ENCODE data around the gene BCL7B. TPM values are rescaled to one million over a fixed set of nuclear protein-coding genes. Genes with fewer than 3 reads are reported as not detected.

BCL7B gene
- total RNA-seq, 1 experiment from 2014 or later, result 50.4 TPM

GRCh38 chr7:73560109-73560835 lies 2.8 kb upstream of the BCL7B start:
- CTCF ChIA-PET, result no interaction called here
- Histone ChIP-seq H2AFZ (ENCODE audit: low read depth, low read length, poor library complexity, severe bottlenecking) (no peak overlapping the region), H3K4me3 (replicated peaks in 1 of 2; ENCODE audit: low read depth in 1 of 2, low read length in 2 of 2) (no peak overlapping the region), H3K9me3 (ENCODE audit: control insufficient read depth in 1 of 2, insufficient read depth in 1 of 2, low read depth in 1 of 2, low read length in 2 of 2) (no peaks in the 10 kb centered on the region), H3K9ac (ENCODE audit: low read length) (no peak overlapping the region), H3K27me3 (ENCODE audit: insufficient read depth, low read length) (no peaks in the 10 kb centered on the region), H3K27ac (ENCODE audit: low read depth, low read length) (0 out of 2 replicates have a peak overlapping the region, but pooled peaks have one; percentile 20), H3K79me2 (ENCODE audit: insufficient read depth, low read length) (peaks cover 17% of the 10 kb centered on the region), H3K9me2 (ENCODE audit: insufficient read depth) (no peaks in the 10 kb centered on the region), H3K36me3 (ENCODE audit: control insufficient read depth in 1 of 2, insufficient read depth in 2 of 2, low read length in 2 of 2) (no peaks in the 10 kb centered on the region; a peak in 1 of 4 replicates), H3K4me2 (ENCODE audit: low read length) (peak overlapping the region; percentile 49), H4K20me1 (ENCODE audit: insufficient read depth) (no peaks in the 10 kb centered on the region), H3K4me1 (ENCODE audit: control insufficient read depth in 1 of 2, insufficient read depth in 2 of 2, low read length in 2 of 2) (peaks cover 22 to 47% of the 10 kb centered on the region in 2 experiments)
- TF ChIP-seq ATF3 (IDR thresholded peaks at IDR 0.05) (no peak), SRF (IDR thresholded peaks at IDR 0.05; ENCODE audit: low read depth) (no peak), FOSL1 (IDR thresholded peaks at IDR 0.05; ENCODE audit: low read depth) (no peak; the same call in 1 of the 2 replicates), EGR1 (IDR thresholded peaks at IDR 0.05; ENCODE audit: low read depth) (no peak), CEBPB (IDR thresholded peaks at IDR 0.05; ENCODE audit: low read depth) (no peak), EZH2phosphoT487 (IDR thresholded peaks at IDR 0.05; ENCODE audit: borderline replicate concordance) (no peak), CTCF (IDR thresholded peaks at IDR 0.05 in 2 of 3, conservative IDR thresholded peaks at IDR 0.05 in 1 of 3; ENCODE audit: borderline replicate concordance in 1 of 3, insufficient read depth in 1 of 3, low read depth in 2 of 3, low read length in 2 of 3) (no peak)
- DNase-seq (ENCODE audit: low read depth, low spot score), result no peak
- ATAC-seq, result no peak
- no TSS peak for BruUV-seq (replicated peaks)
- RAD21 ChIA-PET (ENCODE audit: low non-redundant PET in 1 of 2, low total read pairs in 2 of 2, uncharacterized antibody in 2 of 2, unreplicated experiment in 2 of 2), result no interaction called here
- POLR2A ChIA-PET, result interaction anchor here (1.2 to 1.5 kb wide), 2 partner anchors 11 to 18 kb away, joined by 3 read pairs; partner anchors contain the start of gene TBL2
- intact Hi-C loops (cut with micrococcal nuclease), result no loop called here
